Thoracic aorta (tissue), 2 donors: ENCODE measurements around the gene PPARGC1A. TPM values are rescaled to one million over a fixed set of nuclear protein-coding genes. Genes with fewer than 3 reads are reported as not detected.

Experiments
- ATAC-seq: fragments of 150-250 bp; one replicate; pipeline ENCODE4 v1.8.0; 2017; ENCODE audit warnings: low read depth; ENCODE audit not compliant: insufficient number of reproducible peaks, low FRiP score
- DNase-seq: peaks from one replicate; pipeline ENCODE4 v3.0.0-alpha.2; 2020; ENCODE audit warnings: low spot score
- H3K27ac ChIP-seq, 2 donors: fragments of 200-600 bp; sonication (generic); 1 replicate in 1 of 2; 2 replicates in 1 of 2; pipeline ENCODE4 v1.5.1; 2016; ENCODE audit warnings: mild to moderate bottlenecking in 2 of 2, moderate library complexity in 2 of 2
- H3K27me3 ChIP-seq: fragments of 200-600 bp; sonication (generic); replicated peaks from 2 replicates; pipeline ENCODE4 v1.6.0; 2016; ENCODE audit warnings: mild to moderate bottlenecking; ENCODE audit not compliant: insufficient read depth
- H3K36me3 ChIP-seq: fragments of 200-600 bp; sonication (generic); one replicate; pipeline ENCODE4 v1.5.1; 2016
- H3K4me1 ChIP-seq, 2 donors: fragments of 200-600 bp; sonication (generic); 1 replicate in 1 of 2; 2 replicates in 1 of 2; pipeline versions ENCODE4 v1.5.1 to v1.6.0; 2016; ENCODE audit warnings: low read depth in 2 of 2, mild to moderate bottlenecking in 1 of 2; ENCODE audit not compliant: control insufficient read depth in 1 of 2
- H3K4me3 ChIP-seq: fragments of 200-600 bp; sonication (generic); 2 replicates; pipeline ENCODE4 v1.5.1; 2016; ENCODE audit warnings: mild to moderate bottlenecking
- H3K9me3 ChIP-seq: fragments of 200-600 bp; sonication (generic); 2 replicates; pipeline ENCODE4 v1.5.1; 2016
- CTCF ChIP-seq: fragments of 200-600 bp; sonication (generic); IDR thresholded peaks from one replicate; pipeline ENCODE4 v1.5.1; 2019; ENCODE audit warnings: antibody characterized with exemption
- total RNA-seq, 2 donors: library from RNA; depleted of rRNA; stranded (reverse); fragments of >200 nt; gene quantifications; one replicate each; pipeline versions ENCODE4 v1.1.0 to v1.2.3, GENCODE V29; 2016

PPARGC1A gene
- total RNA-seq, 2 donors from 2014 or later: 0.41 to 1.3 TPM

DNA sequence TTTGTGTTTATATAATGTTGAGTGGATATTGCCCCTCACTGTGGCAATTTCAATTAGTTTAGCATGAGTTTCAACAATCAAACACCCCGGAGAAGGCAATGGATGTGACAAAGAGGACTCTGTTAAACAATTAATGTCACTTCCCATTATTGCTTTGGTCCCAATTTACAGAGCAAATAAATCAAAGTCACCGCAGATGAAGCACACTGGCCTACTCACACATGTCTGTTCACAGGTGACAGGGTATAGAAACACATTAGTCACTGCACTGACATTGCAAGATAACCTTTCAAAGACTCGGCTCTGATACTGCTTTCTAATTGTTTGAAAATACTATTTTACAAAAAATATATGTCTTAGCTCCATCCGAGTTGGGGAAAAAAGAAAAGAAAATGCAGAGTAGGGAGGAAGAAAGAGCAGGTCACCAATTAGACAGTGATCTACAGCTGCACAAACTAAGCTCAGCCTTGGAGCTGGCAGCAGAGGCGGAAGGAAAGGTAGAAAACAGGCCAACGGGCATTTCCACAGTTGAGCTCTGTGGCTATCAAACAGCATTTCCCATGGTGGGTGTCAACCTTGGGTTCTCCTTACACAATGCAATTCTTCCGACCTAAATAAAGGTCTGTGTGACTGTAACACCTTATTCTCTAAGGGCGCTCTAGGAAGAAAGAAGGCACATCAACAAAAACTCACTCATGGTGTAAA, 53.9 kb downstream of the PPARGC1A start:
- H3K4me3 ChIP-seq: no peak overlapping the region
- no peak overlapping the region for H3K27ac ChIP-seq
- no peaks in the 10 kb centered on the region for H3K4me1 ChIP-seq
- H3K9me3 ChIP-seq: no peaks in the 10 kb centered on the region
- ATAC-seq (no peak), DNase-seq (no peak)
- H3K36me3 ChIP-seq: no peaks in the 10 kb centered on the region
- H3K27me3 ChIP-seq: no peaks in the 10 kb centered on the region
- TF ChIP-seq CTCF: no peak

DNA sequence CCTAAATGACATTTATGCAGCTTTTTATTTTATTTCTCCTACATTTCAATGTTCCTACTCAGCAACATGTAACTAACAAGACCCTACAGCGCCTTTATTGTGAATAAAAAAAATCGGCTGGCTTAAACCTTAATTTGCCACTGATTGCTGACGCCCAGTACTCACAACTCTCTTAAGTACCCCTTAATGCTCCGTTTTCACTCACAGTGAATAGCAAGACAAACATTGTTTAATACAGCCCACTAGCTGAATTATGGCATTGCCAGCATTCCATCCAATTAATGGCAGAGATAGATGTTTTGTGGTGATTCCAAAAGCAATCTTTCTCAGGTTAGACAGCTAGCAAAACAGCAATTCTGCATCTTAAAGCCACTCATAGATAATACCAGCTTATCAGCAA, 61.1 kb downstream of the PPARGC1A start:
- TF ChIP-seq CTCF: no peak
- H3K4me3 ChIP-seq: no peak overlapping the region
- no peaks in the 10 kb centered on the region for H3K27me3 ChIP-seq
- ATAC-seq (no peak), DNase-seq (no peak)
- no peak overlapping the region for H3K27ac ChIP-seq
- H3K9me3 ChIP-seq: no peaks in the 10 kb centered on the region
- no peaks in the 10 kb centered on the region for H3K36me3 ChIP-seq
- H3K4me1 ChIP-seq: no peaks in the 10 kb centered on the region

DNA sequence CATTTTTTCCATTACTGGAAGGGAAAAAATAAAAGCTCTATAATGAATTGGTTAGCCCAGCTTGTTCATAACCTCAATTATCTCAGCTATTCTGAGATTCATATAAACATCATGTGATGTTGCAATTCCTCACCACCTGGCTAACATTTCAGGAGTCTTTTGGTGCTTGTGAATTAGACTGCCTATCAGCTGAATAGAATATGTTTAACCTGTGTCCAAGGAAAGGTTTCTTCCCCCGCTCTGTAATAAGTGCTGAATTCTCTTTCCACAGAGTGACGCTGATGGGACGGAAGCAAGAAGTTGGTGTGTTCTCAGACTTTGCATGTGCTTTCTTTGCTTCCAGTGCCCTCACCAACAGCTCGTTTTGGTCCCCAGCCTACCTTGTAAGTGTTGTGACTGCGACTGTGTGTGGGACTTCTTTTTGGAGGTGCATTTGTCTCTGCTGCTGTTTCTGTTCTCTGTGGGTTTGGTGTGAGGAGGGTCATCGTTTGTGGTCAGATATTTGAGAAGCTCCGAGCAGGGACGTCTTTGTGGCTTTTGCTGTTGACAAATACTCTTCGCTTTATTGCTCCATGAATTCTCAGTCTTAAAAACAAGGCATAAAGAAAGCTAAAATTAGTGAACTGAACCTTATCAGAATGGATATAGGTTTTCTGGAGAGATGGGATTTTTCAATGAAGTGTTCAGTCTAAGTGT, 61.7 kb downstream of the PPARGC1A start:
- H3K36me3 ChIP-seq: no peaks in the 10 kb centered on the region
- H3K9me3 ChIP-seq: no peaks in the 10 kb centered on the region
- TF ChIP-seq CTCF: no peak
- no peaks in the 10 kb centered on the region for H3K27me3 ChIP-seq
- DNase-seq (no peak), ATAC-seq (no peak)
- H3K27ac ChIP-seq: no peak overlapping the region
- no peak overlapping the region for H3K4me3 ChIP-seq
- no peaks in the 10 kb centered on the region for H3K4me1 ChIP-seq

DNA sequence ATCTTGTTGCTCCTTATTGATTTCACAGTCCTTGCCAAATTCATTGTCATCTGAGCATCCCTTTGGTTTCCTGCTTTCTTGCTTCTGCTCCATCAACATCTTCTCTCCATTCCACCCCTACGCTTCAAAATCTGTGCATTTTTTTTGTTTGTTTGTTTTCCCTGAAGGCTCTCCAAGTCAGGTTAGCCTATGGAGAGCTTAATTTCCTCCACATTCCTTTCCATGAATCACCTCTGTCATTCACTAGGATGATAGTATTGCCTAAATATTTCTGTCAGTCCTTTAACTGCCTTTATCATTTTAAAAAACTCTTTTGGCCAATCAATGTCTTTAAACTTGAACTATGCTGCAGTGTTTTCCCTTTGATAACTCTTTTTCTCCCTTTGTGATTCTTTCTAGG, 67.7 kb downstream of the PPARGC1A start:
- Histone ChIP-seq H3K36me3 (no peaks in the 10 kb centered on the region), H3K27me3 (no peaks in the 10 kb centered on the region), H3K27ac (no peak overlapping the region), H3K4me3 (no peak overlapping the region), H3K4me1 (no peaks in the 10 kb centered on the region), H3K9me3 (no peaks in the 10 kb centered on the region)
- TF ChIP-seq CTCF: no peak
- ATAC-seq (no peak), DNase-seq (no peak)

- Histone ChIP-seq H3K27me3 (no peaks in the 10 kb centered on the region), H3K27ac (no peak overlapping the region), H3K9me3 (no peaks in the 10 kb centered on the region), H3K36me3 (no peaks in the 10 kb centered on the region), H3K4me3 (no peak overlapping the region), H3K4me1 (no peaks in the 10 kb centered on the region)
- DNase-seq (no peak), ATAC-seq (no peak)
- no peak for TF ChIP-seq CTCF
Observed at GRCh38 chr4:23819041-23819511, 70.8 kb downstream of the PPARGC1A start.
